Stimulated activated CD8-positive, alpha-beta memory T cell treated with anti-CD3 and anti-CD28 coated beads, Interleukin-2, amount 100 ng/mL, for 1 hour (primary cell): ENCODE measurements around the gene LDAH.

Experiments used
- DNase-seq, 2 donors: peaks; one replicate each; pipeline ENCODE4 v3.0.0-alpha.2; 2020; ENCODE audit warnings: low read depth in 2 of 2

Gene LDAH

GRCh38 chr2:20667531-20668401 is 155.1 kb downstream of the LDAH start:
- DNase-seq: no peak

- DNase-seq: no peak
Observed at GRCh38 chr2:20667151-20667530, 155.8 kb downstream of the LDAH start.

GRCh38 chr2:20666304-20667150 is 156.4 kb downstream of the LDAH start, which contains the start of gene GDF7:
GDF7 (plus strand) TSS chr2:20667144; CDS start chr2:20667240, 96 bp downstream.
- no peak for DNase-seq

- no peak for DNase-seq
Observed at GRCh38 chr2:20666005-20666303, 156.9 kb downstream of the LDAH start.

GRCh38 chr2:20665243-20666004 is 157.5 kb downstream of the LDAH start:
- no peak for DNase-seq

- no peak for DNase-seq
Observed at GRCh38 chr2:20664431-20665242, 158.3 kb downstream of the LDAH start.

- no peak for DNase-seq
Observed at GRCh38 chr2:20664071-20664390, 158.9 kb downstream of the LDAH start.

GRCh38 chr2:20663196-20664070 is 159.5 kb downstream of the LDAH start:
- DNase-seq: no peak

- DNase-seq: no peak
Observed at GRCh38 chr2:20662308-20662937, 160.5 kb downstream of the LDAH start.

- DNase-seq: peak; percentile 34 to 39
Observed at GRCh38 chr2:20661421-20662307, 161.2 kb downstream of the LDAH start.

- no peak for DNase-seq
Observed at GRCh38 chr2:20660506-20661420, 162.1 kb downstream of the LDAH start.

- no peak for DNase-seq
Observed at GRCh38 chr2:20657522-20658235, 165.2 kb downstream of the LDAH start.

GRCh38 chr2:20656561-20656960 is 166.3 kb downstream of the LDAH start:
- DNase-seq: no peak

- no peak for DNase-seq
Observed at GRCh38 chr2:20654535-20654813, 168.4 kb downstream of the LDAH start.

GRCh38 chr2:20653695-20654534 is 169.0 kb downstream of the LDAH start:
- no peak for DNase-seq
